ENCODE results near the gene ATG4C.
A peak's percentile ranks its signal among the peaks of the same experiment; 100 is the strongest.

GRCh38 chr1:62906428-62906886, 122.5 kb downstream of the ATG4C start:
- TF ChIP-seq CTCF (conservative IDR thresholded peaks at IDR 0.05; ENCODE audit: low read depth, low read length) (peak; percentile 47), CEBPB (IDR thresholded peaks at IDR 0.05; ENCODE audit: low read depth, low read length) (no peak), USF2 (IDR thresholded peaks at IDR 0.05; ENCODE audit: low read depth, low read length) (no peak), POLR2A (IDR thresholded peaks at IDR 0.05; ENCODE audit: low read depth, low read length) (no peak), BHLHE40 (IDR thresholded peaks at IDR 0.05; ENCODE audit: low read depth, low read length) (no peak), MAZ (IDR thresholded peaks at IDR 0.05; ENCODE audit: borderline replicate concordance, low read depth, low read length) (no peak), MAFK (IDR thresholded peaks at IDR 0.05; ENCODE audit: low read depth, low read length) (no peak), SMC3 (IDR thresholded peaks at IDR 0.05; ENCODE audit: low read depth, low read length) (peak; percentile 30; the same call in 1 of the 2 replicates), RCOR1 (IDR thresholded peaks at IDR 0.05; ENCODE audit: insufficient replicate concordance, low read length) (no peak), NFE2L2 (IDR thresholded peaks at IDR 0.05; ENCODE audit: low read depth, low read length) (no peak), RFX5 (IDR thresholded peaks at IDR 0.05; ENCODE audit: low read depth, low read length) (no peak)

Measured in IMR-90 (cell line).